SJCRH30 (cell line): Measurements from ENCODE around the gene TENM4. TPM values are rescaled to one million over a fixed set of nuclear protein-coding genes. Genes with fewer than 3 reads are reported as not detected.

Experiments
- DNase-seq, 2 experiments: peaks; one replicate each; pipeline ENCODE4 v3.0.0-alpha.2; 2015 to 2020
- H3K27ac ChIP-seq: fragments of 250-450 bp; sonication (Bioruptor Pico); 2 replicates; pipeline ENCODE4 v1.5.1; 2020; ENCODE audit warnings: mild to moderate bottlenecking, moderate library complexity
- H3K27me3 ChIP-seq: fragments of 250-450 bp; sonication (Bioruptor Pico); 2 replicates; pipeline ENCODE4 v1.5.1; 2020; ENCODE audit warnings: mild to moderate bottlenecking, moderate library complexity
- H3K36me3 ChIP-seq: fragments of 250-450 bp; sonication (Bioruptor Pico); 2 replicates; pipeline ENCODE4 v1.5.1; 2020; ENCODE audit warnings: mild to moderate bottlenecking, moderate library complexity
- H3K4me1 ChIP-seq: fragments of 250-450 bp; sonication (Bioruptor Pico); 2 replicates; pipeline ENCODE4 v1.5.1; 2020; ENCODE audit warnings: mild to moderate bottlenecking, moderate library complexity
- H3K4me3 ChIP-seq: fragments of 250-450 bp; sonication (Bioruptor Pico); 2 replicates; pipeline ENCODE4 v1.5.1; 2020; ENCODE audit warnings: mild to moderate bottlenecking, moderate library complexity
- H3K9me3 ChIP-seq: fragments of 250-450 bp; sonication (Bioruptor Pico); replicated peaks from 2 replicates; pipeline ENCODE4 v1.5.1; 2020; ENCODE audit warnings: mild to moderate bottlenecking, moderate library complexity
- total RNA-seq: library from RNA; depleted of rRNA; stranded (reverse); fragments of >200 nt; shearing (Covaris generic); gene quantifications from 2 replicates; pipeline ENCODE4 v1.2.3, GENCODE V29; 2014

TENM4 gene
- total RNA-seq, 1 experiment from 2014 or later = 0.53 TPM

GRCh38 chr11:79221444-79222130 is 219.2 kb downstream of the TENM4 start:
- Histone ChIP-seq H3K4me3 (no peak overlapping the region), H3K9me3 (no peaks in the 10 kb centered on the region), H3K36me3 (no peaks in the 10 kb centered on the region), H3K27ac (no peak overlapping the region), H3K27me3 (no peaks in the 10 kb centered on the region), H3K4me1 (no peaks in the 10 kb centered on the region)
- no peak for DNase-seq

- H3K36me3 ChIP-seq = no peaks in the 10 kb centered on the region
- DNase-seq = no peak
- H3K4me1 ChIP-seq = no peaks in the 10 kb centered on the region
- no peak overlapping the region for H3K4me3 ChIP-seq
- H3K9me3 ChIP-seq = no peaks in the 10 kb centered on the region
- no peak overlapping the region for H3K27ac ChIP-seq
- H3K27me3 ChIP-seq = no peaks in the 10 kb centered on the region
These were observed 220.7 kb downstream of the TENM4 start for GRCh38 chr11:79220171-79220570.

- no peaks in the 10 kb centered on the region for H3K27me3 ChIP-seq
- no peaks in the 10 kb centered on the region for H3K9me3 ChIP-seq
- H3K4me1 ChIP-seq = no peaks in the 10 kb centered on the region
- no peak overlapping the region for H3K27ac ChIP-seq
- H3K36me3 ChIP-seq = no peaks in the 10 kb centered on the region
- DNase-seq = no peak
- no peak overlapping the region for H3K4me3 ChIP-seq
These were observed 221.4 kb downstream of the TENM4 start for GRCh38 chr11:79219186-79220045.

- H3K9me3 ChIP-seq = no peaks in the 10 kb centered on the region
- H3K36me3 ChIP-seq = no peaks in the 10 kb centered on the region
- no peaks in the 10 kb centered on the region for H3K27me3 ChIP-seq
- no peak overlapping the region for H3K4me3 ChIP-seq
- H3K4me1 ChIP-seq = no peaks in the 10 kb centered on the region
- no peak for DNase-seq
- no peak overlapping the region for H3K27ac ChIP-seq
These were observed 228.1 kb downstream of the TENM4 start for GRCh38 chr11:79212741-79213190.

GRCh38 chr11:79209540-79210266 is 231.1 kb downstream of the TENM4 start:
- H3K27ac ChIP-seq = no peak overlapping the region
- H3K27me3 ChIP-seq = no peaks in the 10 kb centered on the region
- DNase-seq = peak in 1 of 2 experiments; percentile 5
- no peaks in the 10 kb centered on the region for H3K4me1 ChIP-seq
- H3K36me3 ChIP-seq = no peaks in the 10 kb centered on the region
- H3K4me3 ChIP-seq = no peak overlapping the region
- no peaks in the 10 kb centered on the region for H3K9me3 ChIP-seq

- Histone ChIP-seq H3K4me3 (no peak overlapping the region), H3K27me3 (no peaks in the 10 kb centered on the region), H3K9me3 (no peaks in the 10 kb centered on the region), H3K4me1 (no peaks in the 10 kb centered on the region), H3K36me3 (no peaks in the 10 kb centered on the region), H3K27ac (no peak overlapping the region)
- no peak for DNase-seq
These were observed 232.7 kb downstream of the TENM4 start for GRCh38 chr11:79208126-79208525.

GRCh38 chr11:79206951-79207350 is 233.9 kb downstream of the TENM4 start:
- H3K4me1 ChIP-seq = no peaks in the 10 kb centered on the region
- DNase-seq = no peak
- H3K27me3 ChIP-seq = no peaks in the 10 kb centered on the region
- no peaks in the 10 kb centered on the region for H3K9me3 ChIP-seq
- H3K36me3 ChIP-seq = no peaks in the 10 kb centered on the region
- no peak overlapping the region for H3K4me3 ChIP-seq
- no peak overlapping the region for H3K27ac ChIP-seq

- Histone ChIP-seq H3K36me3 (no peaks in the 10 kb centered on the region), H3K9me3 (no peaks in the 10 kb centered on the region), H3K27me3 (no peaks in the 10 kb centered on the region), H3K4me1 (no peaks in the 10 kb centered on the region), H3K4me3 (no peak overlapping the region), H3K27ac (no peak overlapping the region)
- no peak for DNase-seq
These were observed 235.0 kb downstream of the TENM4 start for GRCh38 chr11:79205786-79206185.

- no peaks in the 10 kb centered on the region for H3K4me1 ChIP-seq
- no peaks in the 10 kb centered on the region for H3K36me3 ChIP-seq
- no peak overlapping the region for H3K27ac ChIP-seq
- no peaks in the 10 kb centered on the region for H3K9me3 ChIP-seq
- H3K27me3 ChIP-seq = no peaks in the 10 kb centered on the region
- H3K4me3 ChIP-seq = no peak overlapping the region
- DNase-seq = no peak
These were observed 239.0 kb downstream of the TENM4 start for GRCh38 chr11:79201677-79202347.

GRCh38 chr11:79200398-79201070 is 240.3 kb downstream of the TENM4 start:
- no peak overlapping the region for H3K27ac ChIP-seq
- H3K27me3 ChIP-seq = no peaks in the 10 kb centered on the region
- no peaks in the 10 kb centered on the region for H3K9me3 ChIP-seq
- no peak for DNase-seq
- H3K36me3 ChIP-seq = no peaks in the 10 kb centered on the region
- H3K4me3 ChIP-seq = no peak overlapping the region
- no peaks in the 10 kb centered on the region for H3K4me1 ChIP-seq

- Histone ChIP-seq H3K27me3 (no peaks in the 10 kb centered on the region), H3K27ac (no peak overlapping the region), H3K9me3 (no peaks in the 10 kb centered on the region), H3K4me1 (no peaks in the 10 kb centered on the region), H3K36me3 (no peaks in the 10 kb centered on the region), H3K4me3 (no peak overlapping the region)
- DNase-seq = no peak
These were observed 241.0 kb downstream of the TENM4 start for GRCh38 chr11:79199729-79200354.

GRCh38 chr11:79198898-79199250 is 242.0 kb downstream of the TENM4 start:
- peak in 1 of 2 experiments; percentile 1 for DNase-seq
- Histone ChIP-seq H3K9me3 (no peaks in the 10 kb centered on the region), H3K4me1 (no peaks in the 10 kb centered on the region), H3K36me3 (no peaks in the 10 kb centered on the region), H3K4me3 (no peak overlapping the region), H3K27me3 (no peaks in the 10 kb centered on the region), H3K27ac (no peak overlapping the region)

GRCh38 chr11:79198203-79198897 is 242.5 kb downstream of the TENM4 start:
- no peak overlapping the region for H3K27ac ChIP-seq
- H3K36me3 ChIP-seq = no peaks in the 10 kb centered on the region
- H3K4me1 ChIP-seq = no peaks in the 10 kb centered on the region
- H3K4me3 ChIP-seq = no peak overlapping the region
- DNase-seq = no peak
- H3K27me3 ChIP-seq = no peaks in the 10 kb centered on the region
- no peaks in the 10 kb centered on the region for H3K9me3 ChIP-seq
